GM18502 (cell line): Measurements from ENCODE around the gene CD300LB.
"Not testable (repeated sequence)": the region's sequence is repeated elsewhere in the genome, so short reads cannot be mapped to it uniquely, and the experiment has no call there.

Source experiments
- ATAC-seq: cut with Tn5 transposase; IDR thresholded peaks from one replicate; pipeline ENCODE4 v1.9.1; 2021; ENCODE audit warnings: mild to moderate bottlenecking; ENCODE audit not compliant: unreplicated experiment, poor library complexity

Gene CD300LB

GRCh38 chr17:74527081-74527480 is 4.2 kb downstream of the CD300LB start:
- no peak for ATAC-seq

- ATAC-seq = no peak
Measured at GRCh38 chr17:74526681-74527080, 4.6 kb downstream of the CD300LB start.

GRCh38 chr17:74525781-74526288 is 5.4 kb downstream of the CD300LB start:
- ATAC-seq = no peak

DNA sequence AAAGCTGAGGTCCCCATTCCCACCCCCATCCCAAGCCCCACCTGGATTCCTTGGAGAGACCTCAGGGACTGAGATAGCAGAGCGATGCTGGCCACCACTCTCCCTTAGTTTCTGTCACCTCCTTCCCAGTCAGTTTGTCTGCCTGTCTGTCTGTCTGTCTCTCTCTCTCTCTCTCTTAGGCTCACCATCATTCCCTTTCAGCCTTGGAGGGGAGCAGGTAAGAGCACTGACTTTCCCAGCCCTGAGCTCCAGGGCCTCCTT is 5.9 kb downstream of the CD300LB start:
- no peak for ATAC-seq

DNA sequence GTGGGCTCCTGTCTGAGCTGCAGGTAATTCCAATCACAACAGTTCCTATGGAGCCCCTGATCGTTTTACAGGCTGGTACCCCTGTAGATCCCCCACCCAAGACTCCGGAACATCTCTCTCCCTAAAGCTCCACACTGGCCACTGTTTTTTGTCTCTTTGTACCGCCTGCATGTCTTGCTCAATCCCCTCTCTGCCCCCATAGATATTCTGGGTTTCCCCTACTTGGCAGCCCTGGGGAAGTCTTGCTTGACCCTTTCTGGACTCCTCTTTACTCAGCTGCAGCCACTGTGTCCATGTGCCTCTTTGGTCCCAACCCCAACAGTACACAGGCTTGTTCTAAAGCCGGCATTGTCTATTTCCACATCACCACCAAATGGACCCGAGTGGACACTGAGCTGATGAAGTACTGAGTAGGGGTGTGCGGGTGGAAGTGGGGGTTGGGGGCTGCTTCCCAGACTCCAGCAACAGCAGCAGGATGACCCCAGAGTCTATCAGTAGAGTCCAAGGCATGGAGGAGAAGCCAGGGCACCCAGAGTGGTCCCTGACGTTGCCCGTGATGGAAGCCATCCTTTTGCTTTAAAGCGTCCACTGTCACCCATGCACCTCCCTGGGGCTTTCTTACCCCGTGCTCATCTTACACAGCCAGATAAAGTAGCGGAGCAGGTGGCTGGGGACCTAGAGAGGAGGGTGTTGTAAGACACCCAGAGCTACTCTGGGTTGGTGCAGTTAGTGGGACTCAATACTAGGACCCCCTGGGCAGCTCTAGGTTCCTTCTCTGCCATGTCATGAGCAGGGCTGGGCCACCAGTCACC is 6.4 kb downstream of the CD300LB start:
- no peak for ATAC-seq

DNA sequence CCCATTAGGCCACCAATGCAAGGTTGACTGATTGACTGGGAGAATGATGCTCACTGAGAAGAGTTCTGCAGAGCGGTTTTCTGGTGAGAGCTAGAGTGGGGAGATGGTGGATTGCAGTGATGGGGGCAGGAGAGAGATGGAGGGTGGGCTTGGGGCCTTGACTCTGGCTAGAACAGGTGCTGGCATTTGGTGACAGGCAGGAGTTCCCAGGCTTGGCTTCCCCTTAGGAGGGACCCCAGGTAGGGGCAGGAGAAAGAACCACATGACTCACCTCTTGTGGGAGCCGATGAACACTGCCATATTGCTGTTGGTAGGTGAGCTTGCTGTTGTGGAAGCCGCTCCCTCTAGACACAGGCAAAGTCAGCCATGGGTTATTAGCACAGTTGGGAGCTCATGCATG is 8.0 kb downstream of the CD300LB start:
- no peak for ATAC-seq

DNA sequence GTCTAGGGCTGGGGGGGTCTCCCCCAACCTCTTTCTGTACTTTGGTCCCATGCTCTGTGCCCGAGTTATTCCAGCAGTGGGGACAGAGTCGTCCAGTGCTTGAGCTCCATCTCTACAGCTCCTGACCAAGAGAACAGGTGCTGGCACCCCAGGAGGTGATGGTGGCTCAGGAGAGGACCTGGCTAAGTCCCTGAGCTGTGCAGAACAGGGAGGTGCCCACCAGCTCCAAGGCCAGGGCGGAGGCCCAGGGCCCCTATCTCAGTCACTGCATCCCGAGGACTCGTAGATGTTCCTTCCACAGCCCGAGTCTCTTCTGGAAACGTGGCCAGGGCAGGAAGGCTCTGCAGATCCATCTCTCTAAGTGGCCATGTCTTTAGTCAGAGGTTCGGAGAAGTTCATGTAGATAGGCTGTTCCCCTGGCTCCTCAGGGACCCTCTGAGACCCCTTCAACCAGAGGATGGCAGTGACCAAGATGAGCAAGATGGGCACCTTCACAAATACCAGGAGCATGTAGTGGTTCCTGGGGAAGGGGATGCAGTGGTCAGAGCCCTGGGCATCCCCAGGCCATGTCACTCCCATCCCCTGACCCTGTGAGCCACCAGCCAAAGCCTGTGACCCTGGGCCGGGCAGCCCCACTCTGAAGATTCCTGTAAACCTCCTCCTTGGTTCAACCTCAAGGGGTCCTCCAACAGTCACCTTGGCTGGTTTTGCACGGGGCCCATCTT is 8.7 kb downstream of the CD300LB start:
- no peak for ATAC-seq

GRCh38 chr17:74521701-74522201 is 9.5 kb downstream of the CD300LB start:
- no peak for ATAC-seq

GRCh38 chr17:74520790-74521480 is 10.3 kb downstream of the CD300LB start:
- ATAC-seq = no peak

- ATAC-seq = no peak
Measured at GRCh38 chr17:74520016-74520434, 11.2 kb downstream of the CD300LB start.

DNA sequence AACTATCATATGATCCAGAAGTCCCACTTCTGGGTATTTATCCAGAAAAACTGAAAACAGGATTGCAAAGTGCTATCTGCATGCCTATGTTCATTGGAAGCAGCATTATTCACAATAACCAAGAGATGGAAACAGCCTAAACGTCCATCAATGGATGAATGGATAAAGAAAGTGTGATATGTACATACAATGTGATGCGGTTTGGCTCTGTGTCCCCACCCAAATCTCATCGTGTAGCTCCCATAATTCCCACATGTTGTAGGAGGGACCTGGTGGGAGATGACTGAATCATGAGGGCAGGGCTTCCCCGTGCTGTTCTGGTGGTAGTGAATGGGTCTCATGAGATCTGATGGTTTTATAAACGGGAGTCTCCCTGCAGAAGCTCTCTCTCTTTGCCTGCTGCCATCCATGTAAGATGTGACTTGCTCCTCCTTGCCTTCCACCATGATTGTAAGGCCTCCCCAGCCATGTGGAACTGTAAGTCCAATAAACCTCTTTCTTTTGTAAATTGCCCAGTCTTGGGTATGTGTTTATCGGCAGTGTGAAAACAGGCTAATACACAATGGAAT is 12.8 kb downstream of the CD300LB start:
- not testable (repeated sequence) for ATAC-seq

DNA sequence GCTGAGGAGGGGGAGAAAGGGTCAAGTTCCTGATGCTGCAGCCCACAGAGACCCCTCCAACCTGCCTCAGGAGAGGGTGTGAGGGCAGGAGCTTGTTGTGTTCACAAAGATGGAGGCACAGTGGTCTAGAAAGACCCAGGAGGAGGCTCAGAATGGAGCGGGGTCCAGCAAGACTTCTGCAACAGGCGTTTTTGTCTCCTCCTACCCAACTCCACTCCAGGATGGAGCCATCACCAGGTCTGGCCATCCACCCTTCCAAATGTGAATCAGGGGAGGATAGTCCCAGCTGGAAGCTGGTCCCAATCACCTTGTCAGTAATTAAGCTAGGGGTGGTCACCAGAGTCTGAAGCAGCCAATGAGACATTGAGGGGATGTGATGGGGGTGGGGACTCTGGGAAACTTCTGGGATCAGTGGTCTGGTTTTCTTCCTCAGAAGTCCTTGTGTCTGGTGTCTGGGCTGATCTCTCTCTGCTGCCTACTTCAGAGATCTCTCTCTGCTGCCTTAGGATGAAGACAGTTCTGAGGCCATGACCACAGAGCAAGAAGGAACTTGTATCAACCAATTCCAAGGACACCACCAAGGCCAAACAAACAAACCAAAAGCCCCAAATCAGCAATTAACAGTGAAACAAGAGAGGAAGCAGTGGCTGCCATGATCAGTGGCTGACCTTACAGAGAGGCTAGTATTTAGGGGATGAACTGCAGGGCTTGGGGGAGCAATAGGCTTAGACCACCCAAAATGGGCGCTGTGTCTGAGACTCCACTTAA is 14.5 kb downstream of the CD300LB start:
- no peak for ATAC-seq

DNA sequence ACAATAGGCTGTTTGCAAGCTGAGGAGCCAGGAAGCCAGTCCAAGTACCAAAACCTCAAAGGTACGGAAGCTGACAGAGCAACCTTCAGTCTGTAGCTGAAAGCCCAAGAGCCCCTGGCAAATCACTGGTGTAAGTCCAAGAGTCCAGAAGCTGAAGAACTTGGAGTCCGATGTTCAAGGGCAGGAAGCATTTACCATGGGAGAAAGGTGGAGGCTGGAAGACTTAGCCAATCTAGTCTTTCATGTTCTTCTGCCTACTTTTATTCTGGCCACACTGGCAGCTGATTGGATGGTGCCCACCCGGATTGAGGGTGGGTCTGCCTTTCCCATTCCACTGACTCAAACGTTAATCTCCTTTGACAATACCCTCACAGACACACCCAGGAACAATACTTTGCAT is 15.3 kb downstream of the CD300LB start:
- no peak for ATAC-seq

DNA sequence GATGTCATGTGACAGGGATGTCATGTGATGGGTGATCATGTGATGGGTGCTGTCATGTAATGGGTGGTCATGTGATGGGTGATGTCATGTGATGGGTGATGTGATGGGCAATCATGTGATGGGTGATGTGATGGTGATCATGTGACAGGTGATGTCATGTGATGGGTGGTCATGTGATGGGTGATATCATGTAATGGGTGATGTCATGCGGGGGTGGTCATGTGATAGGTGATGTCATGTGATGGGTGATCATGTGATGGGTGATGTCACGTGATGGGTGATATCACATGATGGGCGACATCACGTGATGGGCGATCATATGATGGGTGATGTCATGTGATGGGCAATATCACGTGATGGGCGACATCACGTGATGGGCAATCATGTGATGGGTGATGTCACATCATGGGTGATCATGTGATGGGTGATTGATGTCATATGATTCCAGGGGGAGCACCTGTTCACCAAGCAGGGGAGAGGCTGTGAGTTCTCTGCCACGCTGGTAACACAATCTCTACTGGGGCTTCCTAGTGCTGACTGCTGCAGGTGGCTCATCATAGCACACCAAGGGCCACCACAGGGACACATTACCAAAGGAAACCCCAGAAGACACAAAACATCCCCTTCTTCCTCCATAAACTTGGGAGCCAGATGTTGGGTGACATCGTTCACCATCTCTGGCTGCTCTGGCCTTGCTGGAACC is 16.5 kb downstream of the CD300LB start:
- ATAC-seq = no peak

DNA sequence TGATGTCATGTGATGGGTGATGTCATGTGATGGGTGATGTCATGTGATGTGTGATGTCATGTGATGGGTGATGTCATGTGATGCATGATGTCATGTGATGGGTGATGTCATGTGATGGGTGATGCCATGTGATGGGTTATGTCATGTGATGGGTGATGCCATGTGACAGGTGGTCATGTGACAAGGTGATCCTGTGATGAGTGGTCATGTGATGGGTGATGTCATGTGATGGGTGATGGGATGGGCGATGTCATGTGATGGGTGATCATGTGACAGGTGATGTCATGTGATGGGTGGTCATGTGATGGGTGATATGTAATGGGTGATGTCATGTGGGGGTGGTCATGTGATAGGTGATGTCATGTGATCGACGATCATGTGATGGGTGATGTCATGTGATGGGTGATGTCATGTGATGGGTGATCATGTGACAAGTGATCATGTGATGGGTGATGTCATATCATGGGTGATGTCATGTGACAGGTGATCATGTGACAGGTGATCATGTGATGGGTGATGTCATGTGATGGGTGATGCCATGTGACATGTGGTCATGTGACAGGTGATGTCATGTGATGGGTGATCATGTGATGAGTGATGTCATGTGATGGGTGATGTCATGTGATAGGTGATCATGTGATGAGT is 17.2 kb downstream of the CD300LB start:
- no peak for ATAC-seq

DNA sequence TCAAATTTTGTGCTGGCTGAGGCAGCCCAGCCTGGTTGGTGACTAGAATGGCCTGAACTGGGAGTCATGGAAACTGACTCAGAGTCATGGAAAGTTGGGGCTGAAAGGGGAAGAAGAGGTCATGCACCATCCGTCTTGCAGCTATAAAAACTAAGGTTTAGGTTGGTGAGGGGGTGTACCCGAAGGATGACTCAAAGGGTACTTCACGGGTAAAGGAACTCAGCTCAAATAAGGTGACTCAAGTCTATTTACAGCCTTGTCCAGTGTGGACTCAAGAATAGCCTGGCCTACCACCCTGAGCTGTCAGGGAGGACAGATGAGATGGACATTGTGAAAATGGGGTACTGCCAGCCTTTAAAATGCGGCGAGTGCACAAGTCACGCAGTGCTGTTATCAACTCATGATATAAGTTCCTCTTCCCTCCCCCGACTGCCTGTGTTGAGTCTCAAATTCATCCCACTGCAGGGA is 18.6 kb downstream of the CD300LB start:
- peak; percentile 63 for ATAC-seq

DNA sequence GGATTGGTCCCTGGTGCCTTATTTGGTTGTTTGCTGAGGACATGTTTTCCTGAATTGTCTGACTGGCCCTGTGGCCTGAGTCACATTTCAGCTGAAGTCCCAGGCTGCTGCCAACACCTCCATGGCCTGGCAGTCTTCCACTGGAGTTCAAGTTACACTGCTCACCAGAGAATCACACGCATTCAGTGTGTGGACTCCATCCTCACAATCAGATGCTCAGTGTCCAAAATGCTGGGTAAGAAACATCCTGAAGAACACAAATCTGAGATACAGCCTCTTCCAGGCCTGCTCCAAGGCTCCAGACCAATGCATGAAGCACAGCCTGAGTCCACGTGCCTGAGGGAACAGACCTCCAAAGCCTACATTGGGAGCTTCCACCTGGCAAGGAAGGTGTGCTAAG is 19.2 kb downstream of the CD300LB start:
- no peak for ATAC-seq

GRCh38 chr17:74508156-74508555 is 23.1 kb downstream of the CD300LB start:
- ATAC-seq = no peak

DNA sequence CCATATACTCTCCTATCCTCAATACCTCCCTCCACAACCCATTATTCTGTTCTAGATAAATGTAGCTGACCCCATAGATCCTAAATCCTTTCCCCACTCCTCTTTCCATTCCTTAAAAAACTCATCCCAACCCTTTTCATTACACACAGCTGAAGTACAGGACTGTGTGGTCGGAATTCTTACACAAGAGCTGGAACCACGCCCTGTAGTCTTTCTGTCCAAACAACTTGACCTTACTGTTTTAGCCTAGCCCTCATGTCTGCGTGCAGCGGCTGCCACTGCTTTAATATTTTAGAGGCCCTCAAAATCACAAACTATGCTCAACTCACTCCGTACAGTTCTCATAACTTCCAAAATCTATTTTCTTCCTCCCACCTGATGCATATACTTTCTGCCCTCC is 27.3 kb downstream of the CD300LB start:
- ATAC-seq = not testable (repeated sequence)
